ENCODE results near the gene RXRA. TPM values are rescaled to one million over a fixed set of nuclear protein-coding genes. Genes with fewer than 3 reads are reported as not detected.

The RXRA gene
- 27.3 to 41.7 TPM (median 34.8 TPM) in 5 replicates for total RNA-seq (2022; extraction: Qiagen RNA extraction; ENCODE audit: low read depth)

DNA sequence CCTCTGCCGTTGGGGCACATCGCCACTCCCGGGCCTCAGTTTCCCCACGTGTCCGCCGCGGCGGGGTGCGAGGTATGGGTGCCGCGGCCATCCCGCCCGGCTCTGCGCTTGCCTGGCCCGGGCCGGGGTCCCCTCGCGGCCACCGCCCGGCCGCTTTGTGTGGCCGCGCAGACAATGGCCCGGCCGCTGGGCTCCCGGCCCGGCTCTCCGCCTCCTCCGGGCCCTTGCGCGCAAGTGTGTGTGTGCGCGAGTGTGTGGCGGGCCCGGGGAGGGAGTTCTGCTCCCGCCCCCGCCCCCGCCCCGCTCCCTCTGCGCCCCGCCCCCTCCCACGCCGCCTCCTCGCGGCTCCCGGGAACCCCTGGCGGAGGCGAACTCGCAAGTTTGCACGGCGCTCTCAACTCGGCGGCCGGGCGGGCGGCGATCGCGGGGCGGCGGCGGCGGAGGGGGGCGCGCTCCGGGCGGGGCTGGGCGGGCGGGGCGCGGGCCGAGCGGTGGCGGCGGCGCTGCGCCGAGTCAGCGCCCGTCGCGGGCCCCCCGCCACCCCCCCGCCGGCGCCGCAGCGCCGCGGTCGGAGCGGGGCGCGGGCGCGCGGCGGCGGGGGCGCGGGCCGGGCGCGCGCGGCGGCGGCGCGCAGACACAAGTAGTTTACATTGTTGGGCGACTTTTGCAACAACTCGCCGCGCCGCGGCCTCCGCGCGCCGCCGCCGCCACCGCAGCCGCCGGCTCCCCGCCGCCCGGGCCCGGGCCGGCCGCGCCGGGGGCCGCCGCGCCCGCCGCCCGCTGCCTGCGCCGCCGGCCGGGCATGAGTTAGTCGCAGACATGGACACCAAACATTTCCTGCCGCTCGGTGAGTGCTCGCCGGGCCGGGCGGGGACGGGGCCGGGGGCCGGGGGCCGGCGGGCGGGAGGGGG lies at the start of gene RXRA:
RXRA (plus strand) TSS at position 643 of the 911 bp plus-strand sequence; CDS start at position 820, 177 bp downstream.

Other genes starting within 250 kb of the RXRA start
- gene WDR5, start 190.4 kb upstream of the RXRA start, total RNA-seq (2022; extraction: Qiagen RNA extraction; ENCODE audit: low read depth) = 50.7 to 64.1 TPM (median 63.2 TPM) in 5 replicates
- gene RNU6ATAC, start 161.9 kb upstream of the RXRA start, total RNA-seq (2022; extraction: Qiagen RNA extraction; ENCODE audit: low read depth) = not detected in 5 replicates